Measurements from ENCODE around the gene ABCC8. TPM values are rescaled to one million over a fixed set of nuclear protein-coding genes. Genes with fewer than 3 reads are reported as not detected.

The ABCC8 gene
- total RNA-seq, 1 experiment from 2014 or later: 7.3 TPM

DNA sequence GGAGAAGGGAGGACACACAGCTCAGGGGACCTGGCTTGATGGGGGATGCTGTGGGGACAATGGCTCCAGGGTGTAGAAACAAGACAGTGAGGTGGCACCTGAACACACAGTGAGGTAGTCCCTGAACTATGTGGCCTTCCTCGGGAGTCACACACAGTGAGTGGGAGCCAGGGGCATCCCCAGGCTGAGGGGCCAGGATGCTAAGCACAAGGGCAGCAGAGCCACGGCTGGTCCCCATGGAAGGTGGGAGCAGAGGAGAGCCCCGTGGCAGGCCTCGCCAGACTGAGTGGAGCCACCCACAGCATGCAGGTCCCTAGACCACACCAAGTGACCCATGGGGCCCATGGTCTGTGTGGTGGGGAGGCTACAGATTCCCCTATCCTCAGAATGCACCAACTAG lies 26.0 kb upstream of the ABCC8 start:
- Mint-ChIP-seq H3K36me3 (no peaks in the 10 kb centered on the region), H3K4me3 (no peak overlapping the region), H3K27me3 (ENCODE audit: low read depth) (peaks cover 2% of the 10 kb centered on the region; the same call in 1 of the 2 replicates), H3K9me3 (no peaks in the 10 kb centered on the region), H3K4me1 (0 out of 2 replicates have a peak, but pooled peaks cover 2% of the 10 kb centered on the region), H3K27ac (no peak overlapping the region)
- ATAC-seq: no peak
- no peak for DNase-seq (ENCODE audit: low spot score)
- POLR2A ChIA-PET: no interaction called here
- CTCF ChIA-PET: interaction anchor here (1.9 to 13.3 kb wide), 5 partner anchors 25 to 119 kb away, joined by 4 to 120 read pairs (median 31); partner anchors contain the start of genes ABCC8 and KCNJ11
- no peak for TF ChIP-seq TP53 (CRISPR knock-in tag; IDR thresholded peaks at IDR 0.05)
- TF ChIP-seq ZMAT4 (CRISPR knock-in tag; IDR thresholded peaks at IDR 0.05): no peak
- TF ChIP-seq GTF2I (CRISPR knock-in tag; conservative IDR thresholded peaks at IDR 0.05): no peak
- TF ChIP-seq, protein P1, sequence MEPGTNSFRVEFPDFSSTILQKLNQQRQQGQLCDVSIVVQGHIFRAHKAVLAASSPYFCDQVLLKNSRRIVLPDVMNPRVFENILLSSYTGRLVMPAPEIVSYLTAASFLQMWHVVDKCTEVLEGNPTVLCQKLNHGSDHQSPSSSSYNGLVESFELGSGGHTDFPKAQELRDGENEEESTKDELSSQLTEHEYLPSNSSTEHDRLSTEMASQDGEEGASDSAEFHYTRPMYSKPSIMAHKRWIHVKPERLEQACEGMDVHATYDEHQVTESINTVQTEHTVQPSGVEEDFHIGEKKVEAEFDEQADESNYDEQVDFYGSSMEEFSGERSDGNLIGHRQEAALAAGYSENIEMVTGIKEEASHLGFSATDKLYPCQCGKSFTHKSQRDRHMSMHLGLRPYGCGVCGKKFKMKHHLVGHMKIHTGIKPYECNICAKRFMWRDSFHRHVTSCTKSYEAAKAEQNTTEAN (CRISPR knock-in tag; IDR thresholded peaks at IDR 0.05): no peak
- no peak for TF ChIP-seq ZNF671 (CRISPR knock-in tag; IDR thresholded peaks at IDR 0.05)
- TF ChIP-seq ZNF121 (CRISPR knock-in tag; IDR thresholded peaks at IDR 0.05): no peak
- TF ChIP-seq, protein P2, sequence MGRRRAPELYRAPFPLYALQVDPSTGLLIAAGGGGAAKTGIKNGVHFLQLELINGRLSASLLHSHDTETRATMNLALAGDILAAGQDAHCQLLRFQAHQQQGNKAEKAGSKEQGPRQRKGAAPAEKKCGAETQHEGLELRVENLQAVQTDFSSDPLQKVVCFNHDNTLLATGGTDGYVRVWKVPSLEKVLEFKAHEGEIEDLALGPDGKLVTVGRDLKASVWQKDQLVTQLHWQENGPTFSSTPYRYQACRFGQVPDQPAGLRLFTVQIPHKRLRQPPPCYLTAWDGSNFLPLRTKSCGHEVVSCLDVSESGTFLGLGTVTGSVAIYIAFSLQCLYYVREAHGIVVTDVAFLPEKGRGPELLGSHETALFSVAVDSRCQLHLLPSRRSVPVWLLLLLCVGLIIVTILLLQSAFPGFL (CRISPR knock-in tag; IDR thresholded peaks at IDR 0.05; ENCODE audit: borderline replicate concordance): no peak
- TF ChIP-seq, protein P3, sequence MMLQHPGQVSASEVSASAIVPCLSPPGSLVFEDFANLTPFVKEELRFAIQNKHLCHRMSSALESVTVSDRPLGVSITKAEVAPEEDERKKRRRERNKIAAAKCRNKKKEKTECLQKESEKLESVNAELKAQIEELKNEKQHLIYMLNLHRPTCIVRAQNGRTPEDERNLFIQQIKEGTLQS (CRISPR knock-in tag; conservative IDR thresholded peaks at IDR 0.05): no peak
- TF ChIP-seq, protein P4, sequence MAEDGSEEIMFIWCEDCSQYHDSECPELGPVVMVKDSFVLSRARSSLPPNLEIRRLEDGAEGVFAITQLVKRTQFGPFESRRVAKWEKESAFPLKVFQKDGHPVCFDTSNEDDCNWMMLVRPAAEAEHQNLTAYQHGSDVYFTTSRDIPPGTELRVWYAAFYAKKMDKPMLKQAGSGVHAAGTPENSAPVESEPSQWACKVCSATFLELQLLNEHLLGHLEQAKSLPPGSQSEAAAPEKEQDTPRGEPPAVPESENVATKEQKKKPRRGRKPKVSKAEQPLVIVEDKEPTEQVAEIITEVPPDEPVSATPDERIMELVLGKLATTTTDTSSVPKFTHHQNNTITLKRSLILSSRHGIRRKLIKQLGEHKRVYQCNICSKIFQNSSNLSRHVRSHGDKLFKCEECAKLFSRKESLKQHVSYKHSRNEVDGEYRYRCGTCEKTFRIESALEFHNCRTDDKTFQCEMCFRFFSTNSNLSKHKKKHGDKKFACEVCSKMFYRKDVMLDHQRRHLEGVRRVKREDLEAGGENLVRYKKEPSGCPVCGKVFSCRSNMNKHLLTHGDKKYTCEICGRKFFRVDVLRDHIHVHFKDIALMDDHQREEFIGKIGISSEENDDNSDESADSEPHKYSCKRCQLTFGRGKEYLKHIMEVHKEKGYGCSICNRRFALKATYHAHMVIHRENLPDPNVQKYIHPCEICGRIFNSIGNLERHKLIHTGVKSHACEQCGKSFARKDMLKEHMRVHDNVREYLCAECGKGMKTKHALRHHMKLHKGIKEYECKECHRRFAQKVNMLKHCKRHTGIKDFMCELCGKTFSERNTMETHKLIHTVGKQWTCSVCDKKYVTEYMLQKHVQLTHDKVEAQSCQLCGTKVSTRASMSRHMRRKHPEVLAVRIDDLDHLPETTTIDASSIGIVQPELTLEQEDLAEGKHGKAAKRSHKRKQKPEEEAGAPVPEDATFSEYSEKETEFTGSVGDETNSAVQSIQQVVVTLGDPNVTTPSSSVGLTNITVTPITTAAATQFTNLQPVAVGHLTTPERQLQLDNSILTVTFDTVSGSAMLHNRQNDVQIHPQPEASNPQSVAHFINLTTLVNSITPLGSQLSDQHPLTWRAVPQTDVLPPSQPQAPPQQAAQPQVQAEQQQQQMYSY (CRISPR knock-in tag; IDR thresholded peaks at IDR 0.05): no peak
- TF ChIP-seq ATF6 (CRISPR knock-in tag; IDR thresholded peaks at IDR 0.05): no peak
- TF ChIP-seq USF2 (CRISPR knock-in tag; IDR thresholded peaks at IDR 0.05): no peak

- H3K27ac Mint-ChIP-seq: no peak overlapping the region
- H3K4me3 Mint-ChIP-seq: no peak overlapping the region
- H3K27me3 Mint-ChIP-seq (ENCODE audit: low read depth): peaks cover 2% of the 10 kb centered on the region; the same call in 1 of the 2 replicates
- TF ChIP-seq, protein P5, sequence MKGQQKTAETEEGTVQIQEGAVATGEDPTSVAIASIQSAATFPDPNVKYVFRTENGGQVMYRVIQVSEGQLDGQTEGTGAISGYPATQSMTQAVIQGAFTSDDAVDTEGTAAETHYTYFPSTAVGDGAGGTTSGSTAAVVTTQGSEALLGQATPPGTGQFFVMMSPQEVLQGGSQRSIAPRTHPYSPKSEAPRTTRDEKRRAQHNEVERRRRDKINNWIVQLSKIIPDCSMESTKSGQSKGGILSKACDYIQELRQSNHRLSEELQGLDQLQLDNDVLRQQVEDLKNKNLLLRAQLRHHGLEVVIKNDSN (CRISPR knock-in tag; IDR thresholded peaks at IDR 0.05): no peak
- TF ChIP-seq, protein P6, sequence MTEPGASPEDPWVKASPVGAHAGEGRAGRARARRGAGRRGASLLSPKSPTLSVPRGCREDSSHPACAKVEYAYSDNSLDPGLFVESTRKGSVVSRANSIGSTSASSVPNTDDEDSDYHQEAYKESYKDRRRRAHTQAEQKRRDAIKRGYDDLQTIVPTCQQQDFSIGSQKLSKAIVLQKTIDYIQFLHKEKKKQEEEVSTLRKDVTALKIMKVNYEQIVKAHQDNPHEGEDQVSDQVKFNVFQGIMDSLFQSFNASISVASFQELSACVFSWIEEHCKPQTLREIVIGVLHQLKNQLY (CRISPR knock-in tag; IDR thresholded peaks at IDR 0.05): no peak
- TF ChIP-seq ZNF512 (CRISPR knock-in tag; IDR thresholded peaks at IDR 0.05; ENCODE audit: borderline replicate concordance): no peak
- no peak for TF ChIP-seq JAZF1 (CRISPR knock-in tag; IDR thresholded peaks at IDR 0.05)
- TF ChIP-seq CREM (CRISPR knock-in tag; IDR thresholded peaks at IDR 0.05): no peak
- no peaks in the 10 kb centered on the region for H3K36me3 Mint-ChIP-seq
- DNase-seq (ENCODE audit: low spot score): no peak
- ATAC-seq: no peak
- H3K9me3 Mint-ChIP-seq: no peaks in the 10 kb centered on the region
- ChIA-PET CTCF (interaction anchor here (1.1 to 1.8 kb wide), 2 partner anchors 112 to 114 kb away, joined by 3 to 5 read pairs; partner anchors contain the start of gene KCNJ11), POLR2A (no interaction called here)
- 0 out of 2 replicates have a peak, but pooled peaks cover 2% of the 10 kb centered on the region for H3K4me1 Mint-ChIP-seq
Measured at GRCh38 chr11:17500673-17501072, 24.0 kb upstream of the ABCC8 start.

Measured in WTC11 (cell line).